Measurements from ENCODE around the gene ELFN2. TPM values are rescaled to one million over a fixed set of nuclear protein-coding genes. Genes with fewer than 3 reads are reported as not detected.

The ELFN2 gene
- total and polyA plus RNA-seq, 8 donors: 0.19 to 2.1 (median 1.1) TPM

- H3K27me3 ChIP-seq: no peaks in the 10 kb centered on the region
- intact Hi-C loops (cut with DNase I): no loop called here
- no peaks in the 10 kb centered on the region for H3K36me3 ChIP-seq
- no peak for TF ChIP-seq CTCF (IDR thresholded peaks at IDR 0.05)
- WGBS, 2 donors: 69 to 73% methylated on average over 16 to 17 of the region's 17 CpGs
- H3K27ac ChIP-seq: no peak overlapping the region
- DNase-seq: peak in 2 of 6 donors; percentile 18 to 49
- H3K4me3 ChIP-seq: no peak overlapping the region
- no peaks in the 10 kb centered on the region for H3K9me3 ChIP-seq
- peak in 2 of 4 donors; percentile 56 to 60 for ATAC-seq
- FAIRE-seq: no peak
- H3K4me1 ChIP-seq: no peaks in the 10 kb centered on the region
Measured at GRCh38 chr22:37406441-37407235, 20.6 kb downstream of the ELFN2 start.

GRCh38 chr22:37404091-37404490, 23.2 kb downstream of the ELFN2 start:
- Histone ChIP-seq H3K9me3 (no peaks in the 10 kb centered on the region), H3K4me3 (no peak overlapping the region), H3K4me1 (no peaks in the 10 kb centered on the region), H3K27me3 (no peaks in the 10 kb centered on the region), H3K36me3 (no peaks in the 10 kb centered on the region), H3K27ac (no peak overlapping the region)
- TF ChIP-seq CTCF (IDR thresholded peaks at IDR 0.05): no peak
- 71 to 77% methylated on average over 11 of the region's 11 CpGs for WGBS, 2 donors
- ATAC-seq: no peak
- no peak for DNase-seq
- intact Hi-C loops (cut with DNase I): no loop called here
- no peak for FAIRE-seq

- H3K9me3 ChIP-seq: no peaks in the 10 kb centered on the region
- DNase-seq (no peak), FAIRE-seq (no peak), ATAC-seq (no peak)
- no peaks in the 10 kb centered on the region for H3K27me3 ChIP-seq
- H3K4me1 ChIP-seq: no peaks in the 10 kb centered on the region
- 42 to 44% methylated on average over 21 to 26 of the region's 26 CpGs for WGBS, 2 donors
- H3K4me3 ChIP-seq: no peak overlapping the region
- no peak for TF ChIP-seq CTCF (IDR thresholded peaks at IDR 0.05)
- intact Hi-C loops (cut with DNase I): no loop called here
- H3K36me3 ChIP-seq: no peaks in the 10 kb centered on the region
- no peak overlapping the region for H3K27ac ChIP-seq
Measured at GRCh38 chr22:37403267-37403960, 23.9 kb downstream of the ELFN2 start.

- 69 to 73% methylated on average over 10 of the region's 10 CpGs for WGBS, 2 donors
- Histone ChIP-seq H3K9me3 (no peaks in the 10 kb centered on the region), H3K27me3 (no peaks in the 10 kb centered on the region), H3K4me3 (no peak overlapping the region), H3K36me3 (no peaks in the 10 kb centered on the region), H3K4me1 (no peaks in the 10 kb centered on the region), H3K27ac (no peak overlapping the region)
- ATAC-seq (no peak), DNase-seq (no peak), FAIRE-seq (no peak)
- TF ChIP-seq CTCF (IDR thresholded peaks at IDR 0.05): no peak
- intact Hi-C loops (cut with DNase I): no loop called here
Measured at GRCh38 chr22:37402184-37402506, 25.1 kb downstream of the ELFN2 start.

Measured in pancreas (tissue), 10 donors.